Brain pericyte (primary cell): ENCODE measurements around the gene FGB.

Source experiments
- DNase-seq: peaks from one replicate; pipeline ENCODE4 v3.0.0-alpha.2; 2012; ENCODE audit warnings: low read depth, low spot score

FGB gene

DNA sequence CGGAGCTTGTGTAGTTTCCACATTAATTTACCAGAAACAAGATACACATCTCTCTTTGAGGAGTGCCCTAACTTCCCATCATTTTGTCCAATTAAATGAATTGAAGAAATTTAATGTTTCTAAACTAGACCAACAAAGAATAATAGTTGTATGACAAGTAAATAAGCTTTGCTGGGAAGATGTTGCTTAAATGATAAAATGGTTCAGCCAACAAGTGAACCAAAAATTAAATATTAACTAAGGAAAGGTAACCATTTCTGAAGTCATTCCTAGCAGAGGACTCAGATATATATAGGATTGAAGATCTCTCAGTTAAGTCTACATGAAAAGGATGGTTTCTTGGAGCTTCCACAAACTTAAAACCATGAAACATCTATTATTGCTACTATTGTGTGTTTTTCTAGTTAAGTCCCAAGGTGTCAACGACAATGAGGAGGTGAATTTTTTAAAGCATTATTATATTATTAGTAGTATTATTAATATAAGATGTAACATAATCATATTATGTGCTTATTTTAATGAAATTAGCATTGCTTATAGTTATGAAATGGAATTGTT, at the start of gene FGB:
TSS of gene FGB (plus strand) at position 315 of the 558 bp plus-strand sequence. CDS start at position 323, 8 bp downstream.
- DNase-seq = no peak

DNA sequence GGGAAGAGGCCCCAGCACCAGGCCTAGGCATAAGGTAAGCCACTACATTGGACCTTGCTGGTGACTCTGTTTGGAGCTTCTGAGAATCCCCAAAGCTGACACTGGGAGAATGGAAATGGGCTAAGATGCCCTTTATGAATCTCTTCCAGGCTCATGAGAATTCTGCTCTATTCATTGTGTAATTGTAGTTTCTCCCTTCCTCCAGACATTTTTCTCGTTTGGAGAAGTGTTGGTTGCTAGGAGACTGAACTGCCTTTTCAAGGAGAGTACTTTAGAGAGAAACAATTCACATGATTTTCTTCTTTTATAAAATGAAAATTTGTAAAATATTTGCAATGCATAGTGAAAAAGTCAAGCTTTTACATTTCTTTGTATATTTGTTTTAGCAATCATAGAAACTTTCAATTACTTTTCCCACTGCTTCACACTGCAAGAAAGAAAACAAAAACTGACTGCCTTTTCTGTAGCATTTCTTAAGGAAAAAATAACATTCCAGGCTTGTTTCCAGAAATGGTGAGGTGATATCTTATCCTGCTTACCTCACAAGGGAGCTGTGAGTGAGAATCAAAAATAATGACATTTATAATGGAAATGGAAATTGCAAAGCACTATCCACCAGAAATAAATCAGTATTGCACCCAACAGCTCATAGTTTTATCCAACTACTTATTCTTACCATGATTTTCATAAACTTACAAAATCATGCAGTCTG, 46.3 kb upstream of the FGB start:
- DNase-seq = no peak

DNA sequence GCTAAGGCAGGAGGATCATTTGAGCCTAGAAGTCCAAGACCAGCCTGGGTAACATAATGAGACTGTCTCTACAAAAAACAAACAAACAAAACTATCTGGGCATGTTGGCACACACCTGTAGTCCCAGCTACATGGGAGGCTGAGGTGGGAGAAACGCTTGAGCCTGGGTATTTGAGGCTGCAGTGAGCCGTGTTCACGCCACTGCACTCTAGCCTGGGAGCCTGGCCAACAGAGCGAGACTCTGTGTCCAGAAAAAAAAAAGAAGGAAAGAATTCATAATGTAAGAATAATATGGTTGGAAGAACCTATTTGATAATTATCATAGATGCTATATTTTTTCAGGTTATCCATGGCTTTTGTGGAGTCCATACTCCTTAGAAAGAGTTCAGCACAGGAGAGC, 45.2 kb upstream of the FGB start:
- no peak for DNase-seq

DNA sequence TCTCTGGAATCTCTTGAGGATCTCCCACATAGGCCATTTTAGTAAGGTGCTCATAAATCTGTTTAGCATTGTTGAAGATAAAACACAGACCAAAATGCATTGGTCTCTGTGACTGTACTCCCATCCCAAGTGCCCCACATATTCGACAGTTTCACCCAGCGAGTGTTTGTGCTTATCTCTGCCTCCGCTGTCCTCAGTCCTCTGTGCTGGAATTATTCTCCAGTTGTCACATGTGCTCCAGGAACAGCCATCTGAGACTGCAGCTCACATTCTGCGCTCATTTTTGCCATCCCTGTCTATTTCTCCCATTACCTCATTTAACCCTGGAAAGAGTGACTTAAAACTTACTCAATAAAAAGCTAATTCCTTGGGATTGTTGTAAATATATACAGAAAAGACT, 43.6 kb upstream of the FGB start:
- no peak for DNase-seq

DNA sequence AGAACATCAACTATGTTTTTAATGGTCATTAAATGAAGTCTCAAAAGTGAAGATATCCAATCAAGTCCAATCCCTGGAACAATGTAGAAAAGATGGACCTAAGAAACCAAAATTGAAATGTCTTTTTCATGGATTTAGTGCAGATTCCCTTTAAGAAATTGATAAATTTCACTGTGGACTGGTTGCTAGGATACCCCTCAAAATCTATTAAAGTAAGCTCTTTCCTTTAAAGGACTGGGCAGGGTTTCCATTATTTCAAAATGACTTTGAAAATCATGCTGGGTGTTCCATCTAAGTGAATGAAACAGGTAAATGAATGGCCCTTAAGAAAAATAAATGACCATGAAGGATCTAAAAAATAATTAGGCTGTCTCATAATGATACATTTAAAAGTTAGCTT, 41.2 kb upstream of the FGB start:
- no peak for DNase-seq

DNA sequence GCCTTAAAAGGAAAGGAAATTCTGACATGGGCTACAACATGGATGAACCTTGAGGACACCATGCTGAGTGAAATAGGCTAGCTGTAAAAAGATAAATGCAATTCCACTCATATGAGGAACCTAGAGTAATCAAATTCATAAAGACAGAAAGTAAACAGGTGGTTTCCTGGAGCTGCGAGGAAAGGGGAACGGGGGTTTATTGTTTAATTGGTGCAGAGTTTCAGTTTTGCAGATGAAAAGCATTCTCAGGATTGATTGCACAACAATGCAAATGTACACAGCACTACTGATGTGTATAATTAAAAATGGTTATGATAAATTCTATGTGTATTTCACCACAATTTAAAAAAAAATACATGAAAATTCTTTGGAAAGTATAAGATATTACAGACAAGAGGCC, 36.7 kb upstream of the FGB start:
- no peak for DNase-seq

DNA sequence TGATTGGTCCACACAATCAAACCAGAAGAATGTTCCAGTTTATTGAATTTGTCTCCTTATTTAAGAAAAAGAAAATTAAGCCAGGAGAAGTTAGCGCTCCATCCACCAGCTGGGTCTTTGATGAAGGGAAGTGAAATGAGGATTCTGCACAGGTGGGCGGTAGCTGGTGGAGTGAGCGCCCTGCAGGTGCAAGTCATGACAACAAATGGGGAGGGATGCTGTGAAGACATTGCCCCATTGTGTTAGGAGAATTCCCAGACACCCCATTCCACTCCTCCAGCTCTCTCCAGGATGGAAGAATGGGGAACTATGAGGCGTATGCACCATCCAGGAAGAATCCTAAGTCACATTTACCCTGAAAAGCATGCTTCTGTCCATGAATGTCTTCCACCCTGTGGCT, 35.5 kb upstream of the FGB start:
- no peak for DNase-seq

DNA sequence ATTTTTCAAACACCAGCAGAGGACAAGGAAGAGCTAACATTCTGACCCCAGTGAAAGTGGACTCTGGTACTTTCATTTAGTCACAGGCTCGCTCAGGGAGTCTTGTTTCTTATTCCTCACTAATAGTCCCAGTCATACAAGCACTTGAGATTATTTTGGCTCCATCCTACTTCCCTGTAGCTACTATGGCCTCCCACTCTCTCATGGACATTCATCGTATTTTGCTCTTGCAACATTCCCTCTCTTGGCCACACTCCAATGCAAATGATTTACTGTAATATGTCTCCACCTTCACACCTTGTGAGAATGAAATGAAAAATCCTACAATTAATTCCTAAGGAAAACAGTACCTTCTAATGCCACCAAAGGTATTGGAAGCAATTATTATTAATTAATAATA, 33.9 kb upstream of the FGB start:
- no peak for DNase-seq

DNA sequence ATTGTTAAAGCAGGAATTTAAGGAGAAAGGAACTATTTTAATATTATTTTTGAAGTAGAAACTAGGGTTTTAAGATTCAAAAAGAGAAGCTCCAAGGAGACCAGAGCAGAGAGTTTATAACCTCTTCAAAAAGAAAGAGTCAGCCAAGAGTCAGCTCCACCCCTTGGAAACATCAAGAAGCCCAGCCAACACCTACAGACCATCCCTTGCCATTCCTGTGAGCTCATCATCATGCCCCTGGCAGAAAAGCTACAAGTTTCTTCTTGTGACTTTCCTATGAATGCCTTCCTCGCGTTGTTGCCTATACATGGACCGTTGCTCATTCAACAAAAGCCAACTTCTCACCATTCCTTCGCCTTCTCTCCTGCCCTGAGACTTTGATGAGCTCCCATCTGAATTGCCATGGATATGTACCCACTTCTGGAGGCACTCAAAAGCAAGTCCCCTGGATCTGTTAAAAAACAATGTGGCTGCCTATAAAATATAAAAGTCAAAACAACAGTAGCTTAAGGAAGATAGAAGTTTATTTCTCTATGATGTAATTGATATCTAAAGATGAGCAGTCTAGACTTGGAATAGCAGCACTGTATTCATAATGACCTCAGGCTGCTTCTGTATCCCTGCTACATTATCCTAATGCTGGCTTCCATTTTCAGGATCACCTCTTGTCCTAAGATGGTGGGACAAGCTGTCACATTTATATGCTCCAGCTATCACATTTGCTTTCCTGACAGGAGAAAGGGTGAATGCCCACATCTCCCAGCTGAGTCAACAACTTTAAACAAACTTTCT, 32.9 kb upstream of the FGB start:
- DNase-seq = no peak

DNA sequence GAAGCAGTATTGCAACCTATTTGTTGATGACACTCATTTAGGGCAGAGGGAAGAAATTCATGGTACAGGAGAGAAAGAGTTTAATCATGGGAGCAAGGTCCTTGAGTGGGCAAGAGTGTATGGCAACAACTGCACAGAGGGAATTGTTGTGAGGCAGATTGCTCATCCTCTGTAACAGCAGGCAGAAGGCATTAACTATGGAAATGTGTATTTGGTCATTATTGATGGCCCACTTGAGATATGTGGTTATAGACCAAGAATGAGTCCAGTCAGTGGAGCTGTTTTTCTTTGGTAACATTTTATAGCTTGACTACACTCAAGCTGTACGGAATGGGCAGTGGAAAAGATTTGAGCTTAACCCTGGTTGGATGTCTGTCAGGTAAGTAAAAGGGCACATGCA, 28.5 kb upstream of the FGB start:
- DNase-seq = no peak

DNA sequence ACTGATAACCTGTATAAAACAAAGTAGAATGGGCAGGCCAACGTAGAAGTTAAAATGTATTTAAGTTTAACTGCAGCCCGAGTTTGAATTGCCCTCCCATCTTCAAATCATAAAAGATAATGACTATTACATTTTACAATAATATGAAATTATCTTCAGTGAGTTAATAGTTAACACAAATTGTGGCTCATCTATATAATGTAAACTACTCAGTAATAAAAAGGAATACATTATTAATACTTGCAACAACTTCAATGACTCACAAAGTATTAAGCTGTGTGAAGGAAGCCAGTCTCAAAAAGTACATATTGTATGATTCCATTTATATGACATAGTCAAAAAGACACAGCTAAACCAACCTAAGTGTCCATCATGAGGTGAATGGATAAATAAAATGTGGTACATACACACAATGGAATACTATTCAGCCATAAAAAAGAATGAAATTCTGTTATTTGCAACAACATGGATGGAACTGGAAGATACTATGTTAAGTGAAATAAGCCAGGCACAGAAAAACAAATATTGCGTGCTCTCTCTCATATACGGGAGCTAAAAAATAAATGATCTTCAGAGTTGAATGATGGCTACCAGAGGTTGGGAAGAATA, 20.4 kb upstream of the FGB start:
- DNase-seq = no peak

DNA sequence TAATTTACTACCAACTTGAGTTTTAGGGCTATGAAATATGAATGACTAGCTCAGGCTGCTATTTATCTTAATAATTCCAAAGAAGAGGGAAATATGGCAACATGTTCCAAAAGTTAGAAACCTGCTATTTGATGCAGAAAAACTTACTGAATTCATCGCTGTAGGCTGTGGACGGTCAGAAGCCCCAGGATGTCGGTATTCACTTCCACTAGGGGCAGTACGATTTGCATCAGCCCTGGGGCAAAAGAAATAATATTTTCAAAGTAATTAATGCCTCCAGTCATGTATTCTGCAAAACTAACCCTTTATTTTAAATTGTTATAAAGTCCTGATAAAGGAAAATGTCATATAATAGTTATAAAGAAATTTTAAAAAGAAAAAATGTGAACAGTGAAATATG, 17.1 kb upstream of the FGB start:
- no peak for DNase-seq

DNA sequence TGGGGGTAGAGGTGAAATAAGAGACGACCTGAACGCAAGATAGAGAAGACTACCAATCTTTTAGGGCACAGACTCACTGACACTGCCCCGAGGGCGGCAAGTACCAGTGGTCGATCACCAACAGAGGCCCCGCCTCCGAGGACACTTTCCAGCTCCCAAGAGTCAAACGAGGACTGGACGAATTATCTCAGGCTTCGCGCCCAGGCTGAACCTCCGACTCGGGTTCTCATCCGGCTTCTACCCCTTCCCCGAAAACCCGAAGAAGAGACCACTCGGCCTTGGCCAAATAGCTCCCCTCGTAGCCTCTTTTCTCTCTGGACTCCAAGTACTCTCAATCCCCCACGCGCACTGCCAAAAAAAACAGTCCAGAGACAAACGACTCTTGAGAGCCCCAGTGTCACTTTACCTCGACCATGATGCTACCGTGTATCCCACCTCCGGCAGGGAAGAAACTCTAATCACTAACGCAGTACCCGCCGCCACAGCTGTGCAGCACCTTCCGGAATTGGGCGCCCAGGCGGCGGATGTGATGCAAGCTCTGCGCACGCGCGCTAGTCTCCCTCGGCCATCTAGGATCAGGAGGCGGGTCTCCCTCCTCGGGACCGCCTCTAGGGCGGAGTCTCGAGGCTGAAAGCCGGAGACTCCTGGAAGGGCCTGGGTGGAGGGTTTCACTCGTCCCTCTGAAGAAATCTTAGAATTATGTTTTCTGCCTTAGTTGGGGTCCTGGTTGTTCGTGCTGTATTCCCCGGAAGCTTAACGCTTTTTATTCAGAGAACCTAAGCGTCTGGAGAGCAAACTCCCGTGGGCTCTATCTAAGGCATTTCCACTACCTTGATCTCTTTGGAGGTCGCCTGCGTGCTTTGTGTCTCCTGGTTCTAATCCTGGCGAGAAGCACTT, 12.7 kb upstream of the FGB start, which contains the start of gene PLRG1:
TSS of gene PLRG1 (minus strand) at position 507 of the 897 bp plus-strand sequence. CDS start at position 415, 92 bp downstream.
- DNase-seq = peak; percentile 86

DNA sequence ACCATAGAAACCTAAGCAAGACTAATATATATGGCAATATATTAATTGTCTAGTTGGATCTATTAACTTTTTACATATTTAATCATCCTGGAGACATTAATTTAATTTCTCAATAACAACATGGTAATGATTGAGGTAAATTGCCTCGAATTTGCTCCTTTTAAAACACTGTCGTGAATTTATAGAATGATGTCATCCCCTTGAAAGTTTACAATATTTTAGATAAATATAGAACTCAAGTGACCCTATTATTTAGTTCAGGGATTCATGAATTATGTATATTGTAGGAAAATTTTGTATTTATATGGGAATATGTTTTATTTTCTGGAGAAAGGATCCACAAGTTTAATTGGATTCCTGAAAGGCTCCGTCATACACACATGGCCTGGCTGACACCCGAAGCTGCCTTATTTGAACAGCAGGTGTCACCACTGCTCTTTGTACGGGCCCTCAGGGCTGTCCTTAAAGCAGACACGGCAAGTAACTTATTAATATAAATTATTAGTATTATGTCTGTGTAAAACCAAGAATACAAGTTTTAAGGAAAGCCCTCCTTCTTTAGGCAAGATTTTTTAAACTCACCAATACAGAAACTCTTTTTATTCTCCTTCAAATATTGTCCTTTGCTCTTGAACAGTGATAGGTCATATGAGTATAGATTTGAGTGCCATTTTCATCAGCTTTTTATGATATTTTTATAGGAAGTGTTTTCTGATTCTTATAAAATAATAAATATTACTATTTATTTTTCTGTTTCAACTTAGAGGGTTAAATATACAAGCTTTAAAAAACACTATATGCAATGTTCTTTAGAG, 10.7 kb upstream of the FGB start:
- peak; percentile 21 for DNase-seq

DNA sequence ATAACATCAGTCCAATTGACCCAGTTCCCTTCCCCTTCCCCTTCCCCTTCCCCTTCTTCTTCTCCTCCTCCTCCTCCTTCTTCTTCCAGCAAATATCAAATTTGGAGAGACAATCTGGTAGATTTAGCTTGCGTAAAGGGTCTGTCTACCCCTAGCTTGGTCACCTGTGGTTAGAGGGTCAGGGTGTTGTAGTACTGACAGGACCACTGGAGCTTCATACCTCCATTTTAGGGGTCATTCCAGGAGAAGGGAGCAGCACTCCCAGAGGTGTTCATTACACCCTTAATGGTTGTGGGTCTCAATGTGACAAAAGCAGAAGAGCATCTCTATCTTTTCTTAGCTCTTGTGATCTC, 3.7 kb upstream of the FGB start:
- DNase-seq = no peak

DNA sequence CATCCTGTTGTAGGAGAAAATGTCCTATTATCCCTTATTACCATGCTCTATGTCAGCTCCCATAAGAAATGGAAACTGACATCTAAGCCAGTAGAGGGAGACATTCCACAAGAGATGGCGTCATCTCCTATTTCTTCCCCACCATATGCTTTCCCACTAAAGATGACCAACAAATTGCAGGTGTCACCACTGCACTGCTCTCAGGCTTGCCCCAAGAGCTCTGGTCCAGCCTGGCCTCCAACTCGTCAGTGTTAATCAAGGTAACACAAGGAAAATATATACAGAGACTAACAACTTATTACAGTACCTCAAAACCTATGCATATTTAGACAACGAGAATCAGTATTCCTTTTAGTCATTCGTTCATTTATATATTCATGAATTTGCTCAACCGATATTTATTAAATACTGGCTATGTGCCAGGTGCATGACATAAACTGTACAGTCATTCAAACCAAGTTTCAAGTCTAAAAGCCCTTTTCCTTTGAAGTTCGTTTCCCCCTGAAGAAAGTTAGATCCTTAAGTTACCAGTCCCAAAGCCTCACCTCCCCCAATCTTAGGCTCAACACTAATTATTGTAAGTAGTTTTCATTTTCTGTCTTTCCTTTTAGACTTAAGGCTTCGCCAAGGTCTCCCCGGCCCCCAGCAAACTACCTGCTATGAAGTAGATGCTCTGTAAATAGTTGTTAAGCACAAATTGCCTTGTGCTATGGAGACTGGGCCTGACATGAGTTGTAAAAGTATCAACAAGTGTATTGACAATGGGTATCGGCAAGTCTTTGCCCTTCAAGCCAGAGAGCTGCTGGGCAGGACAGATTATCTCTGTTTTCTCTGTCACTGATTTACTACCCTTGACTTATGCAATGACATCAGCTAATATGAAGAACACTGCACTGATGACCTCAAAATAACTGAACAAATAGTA, 3.1 kb upstream of the FGB start:
- peak; percentile 11 for DNase-seq

DNA sequence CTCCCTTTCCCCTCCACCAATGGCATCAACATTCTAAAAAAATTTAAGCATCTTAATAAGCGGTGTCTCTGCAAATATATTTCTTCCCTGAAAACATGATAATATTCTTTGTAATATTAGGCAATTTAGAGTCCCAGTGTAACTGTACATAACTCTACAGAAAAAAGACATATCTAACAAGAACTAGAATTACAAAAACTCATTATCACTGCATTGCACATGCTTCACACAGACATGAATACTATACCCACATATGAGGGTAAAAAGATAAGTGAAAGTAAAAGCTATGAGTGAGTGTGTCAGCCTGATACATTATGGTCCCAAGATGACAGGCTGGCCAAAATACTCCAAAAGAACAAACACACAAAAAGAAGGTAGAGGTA, 2.4 kb upstream of the FGB start:
- no peak for DNase-seq

DNA sequence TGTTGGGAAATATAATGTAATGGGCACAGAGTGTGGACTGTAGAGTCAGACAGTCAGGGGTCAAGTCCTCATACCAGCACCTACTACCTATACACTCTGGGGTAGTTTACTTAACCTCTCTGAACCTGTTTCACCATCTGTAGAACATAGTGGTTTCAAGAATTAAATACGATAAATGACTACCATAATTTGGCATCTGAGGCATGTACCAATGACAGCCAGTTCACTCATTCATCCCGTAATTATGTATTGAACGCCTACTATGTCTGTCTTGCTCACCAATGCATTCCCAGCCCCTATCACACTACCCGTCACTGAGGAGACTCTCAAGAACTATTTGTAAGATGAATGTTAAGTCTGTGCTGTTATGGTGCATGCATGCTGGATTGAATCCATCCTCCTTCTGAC, 2.0 kb upstream of the FGB start:
- DNase-seq = no peak

DNA sequence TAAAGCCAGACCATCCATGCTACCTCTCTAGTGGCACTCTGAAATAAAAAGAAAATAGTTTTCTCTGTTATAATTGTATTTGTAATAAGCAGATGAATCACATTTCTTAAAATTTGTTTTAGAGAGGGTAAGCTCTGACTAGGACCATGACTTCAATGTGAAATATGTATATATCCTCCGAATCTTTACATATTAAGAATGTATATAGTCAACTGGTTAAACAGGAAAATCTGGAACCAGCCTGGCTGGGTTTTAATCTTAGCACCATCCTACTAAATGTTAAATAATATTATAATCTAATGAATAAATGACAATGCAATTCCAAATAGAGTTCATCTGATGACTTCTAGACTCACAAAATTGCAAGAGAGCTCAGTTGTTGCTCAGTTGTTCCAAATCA, 1.5 kb downstream of the FGB start:
- no peak for DNase-seq

DNA sequence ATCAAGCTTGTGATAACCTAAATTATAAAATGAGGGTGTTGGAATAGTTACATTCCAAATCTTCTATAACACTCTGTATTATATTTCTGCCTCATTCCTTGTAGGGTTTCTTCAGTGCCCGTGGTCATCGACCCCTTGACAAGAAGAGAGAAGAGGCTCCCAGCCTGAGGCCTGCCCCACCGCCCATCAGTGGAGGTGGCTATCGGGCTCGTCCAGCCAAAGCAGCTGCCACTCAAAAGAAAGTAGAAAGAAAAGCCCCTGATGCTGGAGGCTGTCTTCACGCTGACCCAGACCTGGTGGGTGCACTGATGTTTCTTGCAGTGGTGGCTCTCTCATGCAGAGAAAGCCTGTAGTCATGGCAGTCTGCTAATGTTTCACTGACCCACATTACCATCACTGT, 2.9 kb downstream of the FGB start:
- no peak for DNase-seq
